Stimulated activated CD8-positive, alpha-beta memory T cell treated with anti-CD3 and anti-CD28 coated beads, Interleukin-12 subunit alpha, Interleukin-12 subunit beta, amount 100 ng/mL, for 1 hour (primary cell): Measurements from ENCODE around the gene GJC3.
"Not testable (repeated sequence)": the region's sequence is repeated elsewhere in the genome, so short reads cannot be mapped to it uniquely, and the experiment has no call there.

ENCODE experiments used
- DNase-seq: peaks from one replicate; pipeline ENCODE4 v3.0.0-alpha.2; 2020; ENCODE audit warnings: low read depth

Gene GJC3

GRCh38 chr7:99929730-99930053, 272 bp upstream of the GJC3 start:
- no peak for DNase-seq

GRCh38 chr7:99928188-99928587, 1.2 kb downstream of the GJC3 start:
- no peak for DNase-seq

- DNase-seq: no peak
Measured at GRCh38 chr7:99927536-99927935, 1.9 kb downstream of the GJC3 start.

- DNase-seq: no peak
Measured at GRCh38 chr7:99926321-99926720, 3.1 kb downstream of the GJC3 start.

- no peak for DNase-seq
Measured at GRCh38 chr7:99923200-99923599, 6.2 kb downstream of the GJC3 start.

GRCh38 chr7:99920149-99920548, 9.3 kb downstream of the GJC3 start:
- DNase-seq: no peak

- no peak for DNase-seq
Measured at GRCh38 chr7:99919814-99920112, 9.7 kb downstream of the GJC3 start.

GRCh38 chr7:99918959-99919813, 10.2 kb downstream of the GJC3 start, which contains the start of gene TRIM4:
TRIM4 (minus strand) TSS chr7:99919530; CDS start chr7:99919401, 129 bp downstream.
- DNase-seq: peak; percentile 80

GRCh38 chr7:99910976-99911375, 18.4 kb downstream of the GJC3 start:
- DNase-seq: no peak

- DNase-seq: no peak
Measured at GRCh38 chr7:99901581-99901980, 27.8 kb downstream of the GJC3 start.

GRCh38 chr7:99899830-99900519, 29.4 kb downstream of the GJC3 start:
- DNase-seq: no peak

GRCh38 chr7:99898836-99899235, 30.6 kb downstream of the GJC3 start:
- DNase-seq: no peak

GRCh38 chr7:99898023-99898357, 31.4 kb downstream of the GJC3 start:
- no peak for DNase-seq

GRCh38 chr7:99897322-99898022, 31.9 kb downstream of the GJC3 start:
- DNase-seq: no peak

- DNase-seq: no peak
Measured at GRCh38 chr7:99894738-99895137, 34.7 kb downstream of the GJC3 start.

- no peak for DNase-seq
Measured at GRCh38 chr7:99893280-99893679, 36.1 kb downstream of the GJC3 start.

- DNase-seq: not testable (repeated sequence)
Measured at GRCh38 chr7:99890348-99890747, 39.1 kb downstream of the GJC3 start.

GRCh38 chr7:99888366-99888765, 41.1 kb downstream of the GJC3 start:
- DNase-seq: not testable (repeated sequence)

GRCh38 chr7:99881370-99881769, 48.0 kb downstream of the GJC3 start:
- DNase-seq: no peak

- no peak for DNase-seq
Measured at GRCh38 chr7:99876933-99877332, 52.5 kb downstream of the GJC3 start, which contains the start of gene OR2AE1. OR2AE1 (minus strand) TSS chr7:99877033; CDS start chr7:99877033, 0 bp downstream.

GRCh38 chr7:99876491-99876890, 52.9 kb downstream of the GJC3 start:
- DNase-seq: no peak
